ENCODE data around the gene KLHDC3.

DNA sequence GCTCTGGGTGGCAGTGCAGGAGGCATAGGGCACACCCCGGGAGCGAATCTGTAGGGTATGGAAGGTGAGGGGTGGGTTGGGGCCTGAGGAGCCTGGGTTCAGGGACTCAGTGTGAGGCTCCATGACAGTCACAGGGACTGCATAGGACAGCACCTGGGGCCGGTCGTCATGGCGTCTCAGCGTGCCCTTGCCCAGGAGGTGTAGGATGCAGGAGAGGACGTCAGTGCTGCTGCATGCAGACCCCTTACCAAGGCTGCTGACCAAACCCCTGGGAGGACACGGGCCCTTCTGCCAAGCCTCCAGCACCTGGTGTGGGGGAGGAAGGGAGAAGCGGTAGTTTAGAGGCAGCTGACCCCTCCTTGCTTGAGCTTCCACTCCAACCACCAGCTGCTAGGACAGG is 23.7 kb downstream of the KLHDC3 start:
- TF ChIP-seq, protein P1, sequence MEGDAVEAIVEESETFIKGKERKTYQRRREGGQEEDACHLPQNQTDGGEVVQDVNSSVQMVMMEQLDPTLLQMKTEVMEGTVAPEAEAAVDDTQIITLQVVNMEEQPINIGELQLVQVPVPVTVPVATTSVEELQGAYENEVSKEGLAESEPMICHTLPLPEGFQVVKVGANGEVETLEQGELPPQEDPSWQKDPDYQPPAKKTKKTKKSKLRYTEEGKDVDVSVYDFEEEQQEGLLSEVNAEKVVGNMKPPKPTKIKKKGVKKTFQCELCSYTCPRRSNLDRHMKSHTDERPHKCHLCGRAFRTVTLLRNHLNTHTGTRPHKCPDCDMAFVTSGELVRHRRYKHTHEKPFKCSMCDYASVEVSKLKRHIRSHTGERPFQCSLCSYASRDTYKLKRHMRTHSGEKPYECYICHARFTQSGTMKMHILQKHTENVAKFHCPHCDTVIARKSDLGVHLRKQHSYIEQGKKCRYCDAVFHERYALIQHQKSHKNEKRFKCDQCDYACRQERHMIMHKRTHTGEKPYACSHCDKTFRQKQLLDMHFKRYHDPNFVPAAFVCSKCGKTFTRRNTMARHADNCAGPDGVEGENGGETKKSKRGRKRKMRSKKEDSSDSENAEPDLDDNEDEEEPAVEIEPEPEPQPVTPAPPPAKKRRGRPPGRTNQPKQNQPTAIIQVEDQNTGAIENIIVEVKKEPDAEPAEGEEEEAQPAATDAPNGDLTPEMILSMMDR (IDR thresholded peaks at IDR 0.05; ENCODE audit: low read length) = no peak
- TF ChIP-seq EZH2 (IDR thresholded peaks at IDR 0.05; ENCODE audit: borderline replicate concordance, low read length) = no peak
